ENCODE measurements around the gene A4GNT.
"Not testable (repeated sequence)": the region's sequence is repeated elsewhere in the genome, so short reads cannot be mapped to it uniquely, and the experiment has no call there.

The A4GNT gene

DNA sequence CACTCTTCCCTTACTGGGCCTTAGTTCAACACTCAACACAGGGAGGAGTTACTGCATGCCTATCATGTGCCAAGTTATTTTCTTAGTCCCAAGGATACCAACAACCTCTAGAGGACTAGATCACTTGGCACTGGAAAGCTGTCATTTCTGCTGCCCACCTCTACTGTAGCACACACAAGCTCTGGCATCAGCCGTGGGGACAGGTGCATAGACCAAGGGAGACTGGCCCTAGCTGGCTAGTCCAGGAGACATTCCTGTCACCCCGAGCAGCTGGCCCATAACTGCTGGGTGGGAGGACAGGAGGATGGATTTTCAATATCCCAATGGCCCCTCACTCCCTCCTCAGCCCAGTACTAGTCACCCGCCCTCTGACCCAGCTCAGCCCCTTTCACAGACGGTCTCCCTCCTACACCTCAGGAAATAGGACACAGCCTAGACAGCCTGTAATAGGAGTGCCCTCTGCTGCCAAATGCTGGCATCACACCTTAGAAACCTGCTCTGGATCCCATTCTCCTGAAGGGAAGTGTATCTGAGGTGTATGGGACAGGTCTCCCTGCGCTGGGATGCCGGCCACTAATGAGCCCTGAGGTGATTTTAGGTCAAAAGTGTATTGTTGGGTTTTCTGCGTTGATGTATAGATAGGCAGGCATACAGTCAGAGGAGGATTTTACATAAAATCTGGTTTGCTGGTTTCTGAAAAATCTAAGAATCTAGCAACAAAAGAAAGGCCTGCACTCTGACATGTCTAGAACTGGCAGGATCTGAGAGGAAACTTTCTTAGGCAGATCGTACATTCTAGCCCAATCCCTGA is 13.4 kb downstream of the A4GNT start:
- DNase-seq, result peak; percentile 83

DNA sequence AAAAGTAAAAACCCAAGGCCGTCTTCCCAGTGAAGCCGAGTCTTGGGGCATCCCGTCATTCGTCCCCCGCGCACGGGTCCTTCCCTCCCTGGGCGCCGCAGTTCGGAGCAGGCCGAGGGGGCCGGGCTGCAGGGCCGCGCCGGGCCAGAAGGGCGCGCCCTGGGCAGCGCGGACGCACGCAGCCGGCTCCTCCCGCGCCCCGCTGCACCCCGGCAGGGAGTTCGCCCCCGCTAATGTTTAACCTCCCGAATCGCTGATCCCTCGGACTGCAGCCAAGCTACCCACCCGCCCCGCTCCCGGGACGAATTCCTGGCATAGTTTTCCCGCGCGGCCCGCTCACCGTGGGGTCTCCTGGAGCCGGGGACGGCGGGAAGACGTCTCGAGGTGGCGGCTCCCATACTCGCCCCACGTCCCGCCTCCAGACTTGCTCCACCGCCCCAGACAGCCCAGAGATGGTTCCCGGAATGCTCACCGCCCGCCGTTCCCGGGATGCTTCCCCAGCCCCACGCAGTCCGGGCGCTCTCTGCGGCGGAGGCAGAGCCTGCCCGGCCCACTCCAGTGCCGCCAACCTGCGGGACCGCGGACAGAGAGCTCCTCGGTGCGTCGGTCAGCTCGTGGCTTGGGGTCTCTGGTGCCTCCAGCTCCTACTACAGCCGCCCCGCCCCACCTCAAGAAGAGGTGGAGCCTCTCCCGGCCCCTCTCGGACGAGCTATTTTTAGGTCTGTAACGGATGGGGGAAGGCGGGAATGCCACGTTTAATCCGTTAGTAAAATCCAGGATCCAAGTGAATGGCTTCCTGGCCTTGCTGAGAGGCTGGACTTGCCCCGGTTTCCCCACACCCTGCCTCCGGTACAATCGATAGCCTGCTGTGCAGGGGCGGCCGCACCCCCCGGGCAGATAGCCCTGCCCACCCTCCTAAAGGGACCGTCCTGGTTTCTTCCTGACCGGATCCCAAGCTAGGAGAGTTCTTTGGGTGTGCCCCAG is 16.9 kb downstream of the A4GNT start, which contains the start of gene DZIP1L:
DZIP1L (minus strand) TSS at position 621 of the 984 bp plus-strand sequence. CDS start 11,637 bp downstream, outside the sequence.
- peak; percentile 69 for DNase-seq

DNA sequence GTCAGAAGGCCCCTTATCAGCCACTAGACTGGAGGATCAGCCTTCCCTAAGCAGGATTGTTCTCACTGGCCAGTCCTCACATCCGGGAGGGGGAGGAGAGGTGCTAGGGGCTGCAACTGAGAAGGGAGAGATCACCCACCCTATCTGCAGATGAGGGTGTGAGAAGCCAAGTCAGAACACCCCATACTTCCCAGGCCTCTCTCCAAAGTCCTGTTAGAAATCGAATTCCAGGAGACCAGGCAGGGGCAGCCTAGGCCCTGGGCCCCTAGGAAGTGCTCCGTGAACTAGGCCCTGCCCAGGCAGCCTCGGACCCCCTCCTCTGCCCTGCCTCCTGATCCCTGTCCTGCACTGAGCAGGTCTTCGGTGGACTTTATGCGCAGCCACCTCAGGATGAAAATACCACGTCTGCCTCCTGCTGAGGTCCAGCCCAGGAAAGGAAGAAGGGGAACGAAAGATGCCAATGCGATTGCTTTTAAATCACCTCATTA is 17.7 kb downstream of the A4GNT start:
- DNase-seq, result no peak

DNA sequence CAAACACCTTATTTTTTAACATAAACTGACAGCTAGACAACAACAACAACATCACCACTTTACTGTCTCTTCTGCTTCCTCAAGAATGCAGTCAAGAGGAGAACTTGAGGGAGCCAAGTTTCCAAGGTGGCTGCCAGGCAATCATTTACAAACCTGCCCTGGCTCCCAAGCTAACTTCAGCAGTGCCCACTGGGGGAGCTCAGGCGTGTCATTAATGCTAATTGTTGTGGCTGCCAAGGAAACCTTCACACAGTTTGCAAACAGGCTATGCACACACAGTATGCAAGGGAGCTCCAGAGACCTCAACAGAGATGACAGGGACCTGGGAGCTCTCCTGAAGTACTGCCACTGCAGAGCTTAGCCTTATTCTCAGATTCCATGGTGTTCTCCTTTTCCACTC is 18.9 kb downstream of the A4GNT start:
- no peak for DNase-seq

DNA sequence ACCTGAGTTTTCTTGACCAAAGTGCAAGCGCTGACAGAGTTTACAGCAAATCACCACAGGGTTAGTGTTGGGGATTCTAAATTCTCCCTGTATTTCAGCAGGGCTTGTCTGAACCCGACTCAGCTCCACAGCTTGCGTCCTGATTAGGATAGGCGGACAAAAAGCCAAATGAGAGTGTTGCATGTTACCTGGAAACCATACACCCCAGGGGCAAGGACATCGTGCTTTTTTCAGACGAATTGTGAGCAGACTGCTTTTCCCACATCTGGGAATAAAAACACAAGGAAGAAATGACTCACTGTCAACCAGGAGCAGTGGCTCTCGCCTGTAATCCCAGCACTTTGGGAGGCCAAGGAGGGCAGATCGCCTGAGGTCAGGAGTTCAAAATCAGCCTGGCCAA is 19.8 kb downstream of the A4GNT start:
- no peak for DNase-seq

DNA sequence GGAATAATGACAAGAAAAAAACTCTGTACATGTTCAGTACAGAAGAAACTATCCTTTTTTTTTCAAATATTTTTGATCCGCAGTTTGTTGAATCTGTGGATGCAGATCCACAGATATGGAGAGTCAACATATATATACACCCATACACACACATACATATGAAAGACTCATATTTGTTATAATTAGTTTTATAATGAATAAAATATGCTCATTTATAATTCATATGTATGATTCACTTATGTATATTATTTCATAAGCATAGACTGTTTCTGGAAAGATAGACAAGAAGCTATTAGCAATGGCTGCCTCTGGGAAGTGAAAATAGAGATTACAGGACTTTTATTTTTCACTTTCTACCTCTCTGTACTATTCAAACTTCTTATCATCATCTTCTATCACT is 26.6 kb downstream of the A4GNT start:
- no peak for DNase-seq

DNA sequence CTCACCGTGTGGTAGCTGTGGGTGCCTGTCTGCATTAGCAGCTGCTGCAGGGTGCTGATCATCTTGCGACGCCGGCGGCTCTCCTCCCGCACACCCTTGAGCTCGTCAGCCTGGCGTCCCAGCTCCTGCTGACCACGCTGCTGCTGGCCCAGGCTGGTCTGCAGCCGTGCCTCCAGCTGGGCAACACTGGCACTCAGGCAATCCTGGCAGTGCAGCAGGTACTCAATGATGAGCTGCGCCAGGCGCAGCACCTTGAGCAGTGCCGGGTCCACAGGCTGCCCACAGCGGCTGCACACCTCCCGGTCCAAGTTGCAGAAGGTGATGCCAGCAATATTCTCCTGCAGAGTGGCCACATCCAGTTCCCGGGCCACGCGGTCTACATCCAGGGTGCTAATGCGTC is 28.7 kb downstream of the A4GNT start:
- DNase-seq, result no peak

DNA sequence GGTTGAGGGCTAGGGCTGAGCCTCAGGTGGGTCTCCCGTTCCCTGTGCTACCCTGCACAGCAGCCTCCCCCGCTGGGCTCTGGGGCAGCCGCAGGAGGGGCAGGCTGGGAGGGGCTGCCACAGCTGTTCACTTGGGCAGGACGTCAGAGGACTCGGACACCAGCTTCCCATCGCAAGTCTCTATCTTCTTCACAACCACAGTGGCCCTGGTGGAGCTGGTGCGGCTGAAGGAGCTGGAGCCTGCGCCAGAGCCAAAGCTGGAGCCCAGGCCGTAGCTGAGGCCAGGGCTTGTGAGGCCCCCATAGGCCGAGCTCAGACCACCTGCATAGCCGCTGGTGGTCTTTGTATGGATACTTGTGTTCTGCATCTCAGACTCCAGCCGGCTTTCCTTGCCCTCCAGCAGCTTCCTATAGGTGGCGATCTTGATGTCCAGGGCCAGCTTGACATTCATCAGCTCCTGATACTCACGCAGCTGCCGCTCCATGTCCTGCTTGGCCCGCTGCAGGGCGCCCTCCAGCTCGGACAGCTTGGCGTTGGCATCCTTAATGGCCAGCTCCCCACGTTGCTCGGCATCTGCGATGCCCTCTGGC is 30.7 kb downstream of the A4GNT start:
- DNase-seq, result not testable (repeated sequence)

DNA sequence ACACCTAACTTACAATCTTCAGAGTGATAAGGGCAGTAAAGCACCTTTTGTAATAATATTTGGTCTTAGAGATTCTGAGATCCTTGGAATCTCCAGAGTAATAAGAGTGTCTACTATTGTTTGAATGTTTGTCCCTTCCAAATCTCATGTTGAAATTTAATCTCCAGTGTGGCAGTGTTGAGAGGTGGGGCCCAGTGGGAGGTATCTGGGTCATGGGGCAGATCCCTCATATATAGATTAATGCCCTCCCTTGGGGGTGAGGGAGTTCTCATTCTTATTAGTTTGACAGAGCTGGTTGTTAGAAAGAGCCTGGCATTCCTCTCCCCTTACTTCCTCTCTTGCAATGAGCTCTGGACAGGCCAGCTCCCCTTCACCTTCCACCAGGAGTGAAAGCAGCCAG is 32.8 kb downstream of the A4GNT start:
- no peak for DNase-seq

DNA sequence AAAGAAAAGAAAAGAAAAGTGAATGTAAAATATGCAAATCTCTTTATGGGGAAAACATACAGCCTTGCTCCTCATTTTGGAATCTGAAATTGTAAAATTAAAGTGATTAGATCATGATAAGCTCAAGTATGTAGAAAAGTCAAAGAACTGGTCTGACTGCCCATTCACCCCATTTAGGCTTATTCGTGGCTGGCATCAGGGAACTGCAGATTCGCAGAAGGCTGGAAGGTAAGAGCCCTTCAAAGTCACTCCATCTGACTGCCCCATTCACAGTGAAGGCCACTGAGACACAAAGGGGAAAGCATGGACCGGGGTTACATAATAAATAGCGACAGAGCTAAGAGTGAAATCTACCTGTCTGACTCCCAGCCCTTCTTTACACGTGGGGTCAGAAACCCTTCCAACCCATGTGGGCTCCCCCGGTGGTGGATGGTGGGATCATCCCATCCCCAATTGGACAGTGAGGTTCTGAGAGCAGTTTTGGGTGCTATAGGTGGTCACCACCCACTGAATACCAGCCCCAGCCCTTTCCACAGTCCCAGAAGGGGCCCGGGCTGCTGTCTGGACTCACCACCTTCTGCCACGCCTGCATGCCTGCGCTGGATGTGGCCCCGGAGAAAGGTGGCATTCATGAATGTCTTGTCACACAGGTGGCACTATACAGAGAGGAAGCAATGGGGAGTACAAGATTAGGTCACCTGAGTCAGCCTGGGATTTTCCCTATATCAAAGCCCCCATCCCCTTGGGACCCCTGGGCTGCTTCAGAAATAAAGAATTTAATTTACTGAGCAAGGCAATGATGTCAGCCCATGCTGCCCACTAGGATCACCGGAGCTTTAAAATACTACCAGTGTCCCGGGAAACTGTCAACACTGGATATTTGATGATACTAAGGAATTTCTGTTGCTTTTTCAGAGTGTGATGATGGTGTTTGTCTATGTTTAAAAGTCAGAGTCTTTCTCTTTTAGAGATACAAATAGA is 34.7 kb downstream of the A4GNT start:
- DNase-seq, result no peak

DNA sequence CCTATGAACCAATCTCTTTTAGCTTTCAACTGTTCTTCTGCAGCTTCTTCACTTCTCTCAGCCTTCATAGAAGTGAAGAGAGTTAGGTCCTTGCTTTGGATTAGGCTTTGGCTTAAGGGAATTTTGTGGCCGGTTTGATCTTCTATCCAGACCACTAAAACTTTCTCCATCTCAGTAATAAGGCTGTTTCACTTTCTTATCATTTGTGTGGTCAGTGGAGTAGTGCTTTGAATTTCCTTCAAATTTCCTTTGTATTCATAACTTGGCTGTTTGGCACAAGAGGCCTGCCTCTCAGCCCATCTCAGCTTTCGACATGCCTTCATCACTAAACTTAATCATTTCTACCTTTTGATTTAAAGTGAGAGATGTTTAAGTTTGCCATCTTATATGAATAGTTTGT is 38.5 kb downstream of the A4GNT start:
- DNase-seq, result no peak

DNA sequence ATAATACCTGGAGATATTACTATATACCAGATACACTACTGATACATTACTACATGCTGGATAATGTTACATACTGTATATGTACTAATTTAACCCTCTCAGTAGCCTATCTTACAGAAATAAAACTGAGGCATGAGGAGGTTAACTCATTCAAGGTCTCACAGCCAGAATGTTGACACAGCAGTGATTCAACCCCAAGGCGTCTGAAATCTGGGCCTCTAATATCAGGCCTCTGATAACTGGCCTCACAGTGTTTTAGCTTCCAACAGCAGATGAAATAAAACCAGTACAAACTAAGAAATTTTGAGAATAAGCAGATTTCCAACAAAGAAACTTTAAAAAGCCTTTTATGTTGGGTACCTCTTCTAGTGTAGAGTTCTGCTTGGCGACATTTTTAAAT is 40.2 kb downstream of the A4GNT start:
- DNase-seq, result no peak

DNA sequence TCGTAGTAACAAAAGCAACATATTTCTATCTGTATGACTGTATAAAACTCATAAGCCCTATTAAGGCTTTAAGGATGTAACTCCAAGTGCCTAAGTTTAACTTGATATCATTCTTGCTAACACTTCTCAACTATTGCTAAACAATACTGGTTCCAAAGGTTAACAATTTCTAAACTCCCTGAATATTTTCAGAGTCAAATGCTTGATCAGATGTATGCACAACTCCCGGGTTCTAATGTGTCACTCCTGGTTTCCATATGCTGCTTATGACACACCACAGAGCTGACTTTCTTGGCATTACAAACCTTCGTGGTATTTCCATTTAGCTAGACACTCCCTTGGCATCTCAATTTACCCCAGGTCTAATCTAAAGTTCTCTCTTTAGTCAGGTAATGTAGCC is 43.1 kb downstream of the A4GNT start:
- DNase-seq, result no peak

DNA sequence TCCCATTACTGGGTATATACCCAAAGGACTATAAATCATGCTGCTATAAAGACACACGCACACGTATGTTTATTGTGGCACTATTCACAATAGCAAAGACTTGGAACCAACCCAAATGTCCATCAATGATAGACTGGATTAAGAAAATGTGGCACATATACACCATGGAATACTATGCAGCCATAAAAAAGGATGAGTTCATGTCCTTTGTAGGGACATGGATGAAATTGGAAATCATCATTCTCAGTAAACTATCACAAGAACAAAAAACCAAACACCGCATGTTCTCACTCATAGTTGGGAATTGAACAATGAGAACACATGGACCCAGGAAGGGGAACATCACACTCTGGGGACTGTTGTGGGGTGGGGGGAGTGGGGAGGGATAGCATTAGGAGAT is 46.4 kb downstream of the A4GNT start:
- DNase-seq, result not testable (repeated sequence)

DNA sequence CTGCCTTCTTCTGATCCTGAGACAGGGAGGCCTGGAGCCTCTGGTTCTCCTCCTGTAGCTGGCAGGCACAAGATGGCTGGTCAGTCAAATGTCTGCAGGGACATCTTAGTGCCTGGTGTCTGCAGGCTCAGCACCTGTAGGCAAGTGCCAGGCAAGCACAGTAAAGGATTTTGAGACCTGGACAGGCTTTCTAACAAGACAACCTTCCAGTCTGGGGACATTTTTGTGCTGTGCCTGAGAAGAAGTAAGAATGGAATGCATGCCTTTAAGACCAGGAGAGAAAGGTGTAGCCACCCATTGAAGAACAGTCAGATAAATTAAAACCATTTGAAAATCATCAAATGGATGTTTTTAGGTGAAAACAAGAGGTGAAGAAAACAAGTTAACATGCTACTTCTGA is 48.0 kb downstream of the A4GNT start:
- DNase-seq, result no peak

DNA sequence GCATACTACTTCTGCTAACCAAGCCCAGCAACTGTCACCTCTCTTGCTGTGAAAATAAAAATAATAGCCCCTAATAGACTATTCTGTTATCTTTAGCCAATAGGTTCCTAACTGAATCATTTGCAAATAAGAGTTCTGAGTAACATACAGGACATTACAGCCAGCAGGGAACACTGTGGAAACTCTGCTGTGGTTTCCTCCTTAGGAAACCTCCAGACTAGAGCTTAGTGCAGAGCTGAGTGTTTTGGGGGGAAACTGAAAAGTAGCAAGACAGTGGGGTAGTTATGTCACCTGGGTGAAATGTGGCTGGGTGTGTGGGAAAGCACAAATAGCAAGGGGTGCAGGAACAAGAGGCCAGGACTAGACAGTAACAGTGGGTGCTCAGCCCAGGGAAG is 49.2 kb downstream of the A4GNT start:
- no peak for DNase-seq

DNA sequence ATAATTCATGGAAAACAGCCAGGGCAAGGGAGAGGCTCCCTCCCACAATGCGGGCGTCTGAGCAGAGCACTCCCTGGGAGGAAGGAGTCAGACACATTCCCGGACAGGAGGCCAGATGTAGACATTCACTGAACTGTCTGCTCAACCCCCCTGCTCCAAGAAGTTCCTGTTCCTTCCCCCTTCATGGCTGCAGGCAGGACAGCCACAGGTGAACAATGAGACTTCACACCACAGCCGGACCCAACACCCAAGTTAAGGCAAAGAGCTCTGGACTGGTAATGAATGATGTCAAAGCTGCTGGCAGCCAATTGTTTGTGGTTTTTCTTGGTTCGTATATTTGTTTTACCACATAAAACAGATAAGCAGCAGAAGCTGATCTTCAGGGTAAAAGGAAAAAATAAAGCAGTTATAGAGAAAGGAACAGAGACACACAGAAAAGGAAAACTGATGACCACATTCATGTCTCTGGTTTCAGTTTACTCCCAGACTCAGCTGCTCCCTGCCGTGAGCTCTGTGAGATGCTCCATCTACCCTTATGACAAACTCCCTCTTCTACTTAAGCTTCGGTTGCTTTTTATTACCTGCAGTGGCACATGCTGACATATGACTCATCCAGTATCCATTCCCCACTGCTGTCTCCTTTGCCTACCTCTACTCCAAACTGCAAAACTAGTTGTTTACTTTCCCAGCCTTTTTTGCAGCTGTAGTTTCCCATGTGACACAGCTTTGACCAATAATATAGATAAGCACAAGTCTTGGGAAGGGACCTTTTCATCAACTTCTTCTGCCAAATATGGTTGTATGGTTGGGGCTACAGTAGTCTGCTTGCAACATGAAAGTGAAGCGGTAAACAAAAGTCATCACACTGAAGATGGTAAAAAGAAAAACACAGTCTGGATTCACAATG is 49.9 kb downstream of the A4GNT start:
- no peak for DNase-seq

DNA sequence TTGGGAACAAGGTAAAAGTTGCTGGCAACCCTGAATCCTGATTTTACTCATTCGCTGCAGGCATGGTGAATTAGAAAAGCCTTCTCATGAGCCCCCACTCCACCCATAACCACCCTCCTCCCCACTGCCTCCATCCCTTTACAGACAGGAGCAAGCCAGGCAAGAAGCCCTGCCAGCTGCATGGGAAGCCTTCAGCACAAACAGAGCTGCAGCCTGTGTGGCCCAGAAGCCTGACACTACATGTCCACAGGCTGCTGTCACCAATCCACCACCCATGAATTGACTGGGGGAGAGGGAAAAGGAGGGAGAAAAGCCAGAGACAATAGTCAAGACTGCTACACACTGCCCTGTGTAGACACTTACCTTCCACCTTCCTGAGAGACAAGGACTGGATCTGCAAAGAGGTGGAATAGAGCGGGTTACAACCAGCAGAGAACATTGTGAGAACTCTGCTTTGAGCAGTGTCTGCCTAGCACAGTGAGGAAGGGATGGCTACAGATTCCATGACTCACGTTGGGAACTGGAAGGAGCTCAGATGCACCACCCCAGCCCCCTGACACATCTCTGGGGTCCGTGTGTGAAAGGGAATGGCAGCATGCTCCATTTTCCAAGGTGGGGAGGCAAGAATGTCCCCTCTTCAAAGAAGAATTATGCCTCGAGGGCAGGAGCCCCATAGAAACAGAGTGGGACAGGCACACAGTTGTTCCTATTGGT is 50.7 kb downstream of the A4GNT start:
- DNase-seq, result no peak

DNA sequence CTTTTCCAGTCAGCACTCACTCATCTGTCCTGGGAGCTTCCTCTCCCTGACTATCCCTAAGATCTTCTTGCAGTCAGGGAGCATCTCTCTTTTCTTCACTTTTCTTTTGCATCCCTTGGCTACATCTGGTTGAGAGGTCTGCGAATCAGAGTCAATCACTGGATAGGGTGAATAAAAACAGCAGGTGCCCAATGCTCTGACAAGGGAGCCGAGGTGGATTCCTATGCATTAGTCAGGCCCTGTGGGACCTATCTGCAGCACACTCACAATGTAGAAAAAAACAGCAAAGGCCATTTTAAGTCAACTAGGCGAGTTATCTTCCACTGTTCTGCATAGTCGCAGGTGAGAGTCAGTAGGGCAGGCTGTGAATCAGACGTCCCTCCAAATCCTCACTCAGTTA is 52.3 kb downstream of the A4GNT start:
- DNase-seq, result no peak

DNA sequence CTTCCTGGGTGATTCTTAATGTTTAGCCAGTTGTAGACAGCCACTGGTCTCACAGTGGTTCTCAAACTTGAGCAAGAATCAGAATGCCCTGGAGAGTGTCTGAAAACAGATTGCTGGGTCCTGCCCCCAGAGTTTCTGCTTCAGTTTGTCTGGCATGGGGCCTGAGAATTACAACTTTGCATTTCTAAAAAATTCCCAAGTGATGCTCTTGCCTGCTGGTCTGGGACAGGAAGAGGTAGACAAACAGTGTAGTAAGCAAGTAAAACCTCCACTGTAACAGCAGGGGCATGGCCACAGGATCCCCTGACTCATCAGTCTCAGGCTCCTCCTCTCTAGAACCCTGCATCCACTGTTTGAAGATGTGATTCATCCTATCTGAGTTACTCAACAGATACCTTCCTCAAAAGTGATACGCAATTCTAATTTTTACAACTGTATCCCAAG is 53.3 kb downstream of the A4GNT start:
- no peak for DNase-seq
